ENCODE results near the gene RNF207. TPM values are rescaled to one million over a fixed set of nuclear protein-coding genes. Genes with fewer than 3 reads are reported as not detected.

The RNF207 gene
- total and polyA plus RNA-seq, 4 donors: 3.3 to 13.7 (median 5.8) TPM

DNA sequence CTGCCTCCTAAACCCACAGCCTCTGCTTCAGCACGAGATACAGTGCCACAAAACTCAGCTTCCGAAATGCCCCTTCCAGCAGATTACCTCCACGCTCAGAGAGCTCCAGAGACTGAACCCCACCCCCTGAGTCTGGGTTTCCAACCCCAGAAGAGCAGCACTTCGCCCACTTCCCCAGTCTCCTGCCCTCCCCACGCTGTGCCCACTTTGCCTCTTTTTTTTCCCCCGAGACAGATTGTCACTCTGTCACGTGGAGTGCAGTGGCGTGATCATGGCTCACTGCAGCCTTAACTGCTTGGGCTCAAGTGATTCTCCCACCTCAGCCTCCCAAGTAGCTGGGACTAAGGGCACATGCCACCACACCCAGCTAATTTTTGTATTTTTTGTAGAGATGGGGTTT is 19.7 kb downstream of the RNF207 start:
- no peak for DNase-seq (ENCODE audit: low spot score)
- peaks cover 9 to 57% (median 33%) of the 10 kb centered on the region in 4 donors for H3K36me3 ChIP-seq (ENCODE audit: control insufficient read depth in 4 of 4, insufficient read depth in 3 of 4, low read depth in 1 of 4, low read length in 3 of 4)
- H3K9me3 ChIP-seq (ENCODE audit: control insufficient read depth in 4 of 4, low read length in 3 of 4): no peaks in the 10 kb centered on the region
- 97% methylated on average over 8 of the region's 8 CpGs for WGBS
- H3K9ac ChIP-seq (ENCODE audit: low read depth in 1 of 2, low read length in 2 of 2): no peak overlapping the region
- H3K27me3 ChIP-seq (ENCODE audit: control insufficient read depth in 4 of 4, insufficient read depth in 4 of 4, low read length in 3 of 4): no peaks in the 10 kb centered on the region
- no peaks in the 10 kb centered on the region for H3K4me1 ChIP-seq (ENCODE audit: control insufficient read depth in 4 of 4, insufficient read depth in 4 of 4, low read length in 3 of 4)
- H3K4me3 ChIP-seq (ENCODE audit: low read depth in 1 of 3, low read length in 3 of 3): no peak overlapping the region
- TF ChIP-seq EGR1 (IDR thresholded peaks at IDR 0.05; ENCODE audit: low read depth in 2 of 2) (no peak), RXRA (IDR thresholded peaks at IDR 0.05) (no peak), JUND (IDR thresholded peaks at IDR 0.05) (no peak), NR2F2 (IDR thresholded peaks at IDR 0.05) (no peak), HNF4G (IDR thresholded peaks at IDR 0.05) (no peak), GABPA (IDR thresholded peaks at IDR 0.05 in 1 of 2, conservative IDR thresholded peaks at IDR 0.05 in 1 of 2) (no peak), YY1 (IDR thresholded peaks at IDR 0.05) (no peak), HNF4A (conservative IDR thresholded peaks at IDR 0.05) (no peak), TAF1 (conservative IDR thresholded peaks at IDR 0.05) (no peak), SP1 (IDR thresholded peaks at IDR 0.05) (no peak), FOXA1 (IDR thresholded peaks at IDR 0.05) (no peak), FOXA2 (IDR thresholded peaks at IDR 0.05) (no peak), RAD21 (IDR thresholded peaks at IDR 0.05) (no peak)
- TF ChIP-seq, protein P1, sequence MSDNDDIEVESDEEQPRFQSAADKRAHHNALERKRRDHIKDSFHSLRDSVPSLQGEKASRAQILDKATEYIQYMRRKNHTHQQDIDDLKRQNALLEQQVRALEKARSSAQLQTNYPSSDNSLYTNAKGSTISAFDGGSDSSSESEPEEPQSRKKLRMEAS (IDR thresholded peaks at IDR 0.05): no peak
- TF ChIP-seq, protein P2, sequence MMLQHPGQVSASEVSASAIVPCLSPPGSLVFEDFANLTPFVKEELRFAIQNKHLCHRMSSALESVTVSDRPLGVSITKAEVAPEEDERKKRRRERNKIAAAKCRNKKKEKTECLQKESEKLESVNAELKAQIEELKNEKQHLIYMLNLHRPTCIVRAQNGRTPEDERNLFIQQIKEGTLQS (IDR thresholded peaks at IDR 0.05): no peak
- TF ChIP-seq, protein P3, sequence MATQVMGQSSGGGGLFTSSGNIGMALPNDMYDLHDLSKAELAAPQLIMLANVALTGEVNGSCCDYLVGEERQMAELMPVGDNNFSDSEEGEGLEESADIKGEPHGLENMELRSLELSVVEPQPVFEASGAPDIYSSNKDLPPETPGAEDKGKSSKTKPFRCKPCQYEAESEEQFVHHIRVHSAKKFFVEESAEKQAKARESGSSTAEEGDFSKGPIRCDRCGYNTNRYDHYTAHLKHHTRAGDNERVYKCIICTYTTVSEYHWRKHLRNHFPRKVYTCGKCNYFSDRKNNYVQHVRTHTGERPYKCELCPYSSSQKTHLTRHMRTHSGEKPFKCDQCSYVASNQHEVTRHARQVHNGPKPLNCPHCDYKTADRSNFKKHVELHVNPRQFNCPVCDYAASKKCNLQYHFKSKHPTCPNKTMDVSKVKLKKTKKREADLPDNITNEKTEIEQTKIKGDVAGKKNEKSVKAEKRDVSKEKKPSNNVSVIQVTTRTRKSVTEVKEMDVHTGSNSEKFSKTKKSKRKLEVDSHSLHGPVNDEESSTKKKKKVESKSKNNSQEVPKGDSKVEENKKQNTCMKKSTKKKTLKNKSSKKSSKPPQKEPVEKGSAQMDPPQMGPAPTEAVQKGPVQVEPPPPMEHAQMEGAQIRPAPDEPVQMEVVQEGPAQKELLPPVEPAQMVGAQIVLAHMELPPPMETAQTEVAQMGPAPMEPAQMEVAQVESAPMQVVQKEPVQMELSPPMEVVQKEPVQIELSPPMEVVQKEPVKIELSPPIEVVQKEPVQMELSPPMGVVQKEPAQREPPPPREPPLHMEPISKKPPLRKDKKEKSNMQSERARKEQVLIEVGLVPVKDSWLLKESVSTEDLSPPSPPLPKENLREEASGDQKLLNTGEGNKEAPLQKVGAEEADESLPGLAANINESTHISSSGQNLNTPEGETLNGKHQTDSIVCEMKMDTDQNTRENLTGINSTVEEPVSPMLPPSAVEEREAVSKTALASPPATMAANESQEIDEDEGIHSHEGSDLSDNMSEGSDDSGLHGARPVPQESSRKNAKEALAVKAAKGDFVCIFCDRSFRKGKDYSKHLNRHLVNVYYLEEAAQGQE (IDR thresholded peaks at IDR 0.05): no peak
- TF ChIP-seq, protein P4, sequence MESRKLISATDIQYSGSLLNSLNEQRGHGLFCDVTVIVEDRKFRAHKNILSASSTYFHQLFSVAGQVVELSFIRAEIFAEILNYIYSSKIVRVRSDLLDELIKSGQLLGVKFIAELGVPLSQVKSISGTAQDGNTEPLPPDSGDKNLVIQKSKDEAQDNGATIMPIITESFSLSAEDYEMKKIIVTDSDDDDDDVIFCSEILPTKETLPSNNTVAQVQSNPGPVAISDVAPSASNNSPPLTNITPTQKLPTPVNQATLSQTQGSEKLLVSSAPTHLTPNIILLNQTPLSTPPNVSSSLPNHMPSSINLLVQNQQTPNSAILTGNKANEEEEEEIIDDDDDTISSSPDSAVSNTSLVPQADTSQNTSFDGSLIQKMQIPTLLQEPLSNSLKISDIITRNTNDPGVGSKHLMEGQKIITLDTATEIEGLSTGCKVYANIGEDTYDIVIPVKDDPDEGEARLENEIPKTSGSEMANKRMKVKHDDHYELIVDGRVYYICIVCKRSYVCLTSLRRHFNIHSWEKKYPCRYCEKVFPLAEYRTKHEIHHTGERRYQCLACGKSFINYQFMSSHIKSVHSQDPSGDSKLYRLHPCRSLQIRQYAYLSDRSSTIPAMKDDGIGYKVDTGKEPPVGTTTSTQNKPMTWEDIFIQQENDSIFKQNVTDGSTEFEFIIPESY (IDR thresholded peaks at IDR 0.05): no peak
- TF ChIP-seq, protein P5, sequence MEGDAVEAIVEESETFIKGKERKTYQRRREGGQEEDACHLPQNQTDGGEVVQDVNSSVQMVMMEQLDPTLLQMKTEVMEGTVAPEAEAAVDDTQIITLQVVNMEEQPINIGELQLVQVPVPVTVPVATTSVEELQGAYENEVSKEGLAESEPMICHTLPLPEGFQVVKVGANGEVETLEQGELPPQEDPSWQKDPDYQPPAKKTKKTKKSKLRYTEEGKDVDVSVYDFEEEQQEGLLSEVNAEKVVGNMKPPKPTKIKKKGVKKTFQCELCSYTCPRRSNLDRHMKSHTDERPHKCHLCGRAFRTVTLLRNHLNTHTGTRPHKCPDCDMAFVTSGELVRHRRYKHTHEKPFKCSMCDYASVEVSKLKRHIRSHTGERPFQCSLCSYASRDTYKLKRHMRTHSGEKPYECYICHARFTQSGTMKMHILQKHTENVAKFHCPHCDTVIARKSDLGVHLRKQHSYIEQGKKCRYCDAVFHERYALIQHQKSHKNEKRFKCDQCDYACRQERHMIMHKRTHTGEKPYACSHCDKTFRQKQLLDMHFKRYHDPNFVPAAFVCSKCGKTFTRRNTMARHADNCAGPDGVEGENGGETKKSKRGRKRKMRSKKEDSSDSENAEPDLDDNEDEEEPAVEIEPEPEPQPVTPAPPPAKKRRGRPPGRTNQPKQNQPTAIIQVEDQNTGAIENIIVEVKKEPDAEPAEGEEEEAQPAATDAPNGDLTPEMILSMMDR (IDR thresholded peaks at IDR 0.05; ENCODE audit: low read depth, low read length, missing input control): no peak
- H3K27ac ChIP-seq (ENCODE audit: low read depth in 1 of 2, low read length in 2 of 2): no peak overlapping the region
